Hematopoietic multipotent progenitor cell treated with erythropoietin and hydrocortisone succinate and interleukin-3 and kit ligand, for 8 days (in vitro differentiated cells): ENCODE results near the gene RTN4RL2.

Source experiments
- DNase-seq: peaks from one replicate; pipeline ENCODE4 v3.0.0-alpha.2; 2015

Gene RTN4RL2

DNA sequence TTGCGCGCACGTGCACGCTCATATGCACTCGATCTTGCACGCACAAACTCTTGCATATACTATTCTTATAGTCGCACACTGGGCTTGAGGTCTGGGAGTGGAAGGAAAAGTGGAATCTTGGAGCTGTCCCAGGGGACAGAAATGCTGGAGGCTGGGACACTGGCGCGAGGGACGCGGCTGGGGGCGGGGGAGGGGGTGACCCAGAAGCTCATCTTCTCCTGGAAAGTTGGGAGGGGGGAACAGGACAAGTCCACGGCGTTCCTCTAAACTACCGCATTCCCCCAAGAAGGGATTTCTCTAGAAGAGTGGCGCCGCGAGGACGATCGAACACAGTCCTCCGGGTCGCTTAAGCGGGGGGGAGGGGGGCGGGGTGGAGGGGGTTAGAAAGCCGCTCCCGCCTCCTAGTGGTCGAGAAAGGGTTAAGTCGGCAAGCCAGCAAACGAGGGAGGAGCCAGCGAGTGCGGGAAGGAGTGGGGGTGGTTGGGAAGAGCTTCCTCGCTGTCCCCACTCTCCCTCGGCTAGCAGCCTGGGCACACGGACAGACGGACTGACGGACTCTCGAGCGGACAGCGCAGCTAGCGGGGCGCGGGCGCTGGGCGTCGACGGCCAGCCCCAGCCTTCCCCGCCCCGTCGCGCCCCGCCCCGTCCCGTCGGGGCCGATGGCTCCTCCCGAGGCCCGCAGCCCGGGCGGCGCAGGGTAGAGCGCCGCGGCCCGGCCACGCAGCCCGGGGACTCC lies at the start of gene RTN4RL2:
RTN4RL2 (plus strand) TSS at position 507 of the 736 bp plus-strand sequence. CDS start 338 bp downstream, outside the sequence.
- peak; percentile 70 for DNase-seq

DNA sequence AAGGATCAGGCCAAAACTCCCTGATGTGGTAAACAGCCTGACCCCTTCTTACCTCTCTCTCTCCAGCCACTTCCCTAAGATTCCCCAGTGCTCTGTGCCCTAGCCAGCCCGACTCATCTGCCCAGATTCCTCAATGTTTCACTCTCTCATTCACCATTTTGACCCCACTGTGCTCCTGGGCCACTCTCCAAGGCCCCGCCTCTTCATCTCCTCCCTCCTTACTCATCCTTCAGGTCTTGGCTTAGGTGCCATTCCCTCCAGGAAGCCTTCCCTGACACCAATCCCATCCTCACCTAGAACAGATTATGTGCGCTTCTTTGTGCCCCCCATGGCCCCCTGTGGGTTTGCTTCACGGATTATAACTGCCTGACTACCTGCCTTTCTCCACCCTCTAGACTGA lies 46.6 kb upstream of the RTN4RL2 start:
- no peak for DNase-seq

DNA sequence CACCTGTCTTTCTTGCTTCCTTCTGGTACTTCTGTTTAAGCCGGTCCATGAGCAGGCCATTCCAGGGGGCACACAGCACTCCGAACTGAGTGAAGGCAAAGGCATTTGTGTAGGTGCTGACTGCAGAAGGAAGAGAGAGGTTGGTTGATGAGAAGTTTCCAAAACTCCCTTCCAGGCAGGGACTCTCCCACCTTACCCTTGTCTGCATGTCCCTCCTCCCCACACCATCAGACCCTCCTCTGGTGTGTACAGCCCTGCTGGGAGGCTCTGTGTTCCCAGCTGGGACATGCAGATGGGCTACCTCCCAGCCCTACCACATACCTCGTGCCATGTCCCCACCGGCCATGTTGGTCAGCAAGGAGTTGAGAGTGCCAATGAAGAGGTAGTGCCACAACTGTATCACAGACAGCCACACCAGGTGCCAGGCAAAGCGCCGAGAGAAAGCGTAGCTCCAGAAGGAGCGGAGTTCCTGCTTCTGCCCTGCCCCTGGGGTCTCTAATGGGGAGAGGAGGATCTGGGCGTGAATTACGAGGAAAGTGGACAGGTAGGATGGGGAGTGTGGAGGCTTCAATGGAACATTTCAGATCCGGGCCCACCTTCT lies 45.6 kb upstream of the RTN4RL2 start:
- no peak for DNase-seq

DNA sequence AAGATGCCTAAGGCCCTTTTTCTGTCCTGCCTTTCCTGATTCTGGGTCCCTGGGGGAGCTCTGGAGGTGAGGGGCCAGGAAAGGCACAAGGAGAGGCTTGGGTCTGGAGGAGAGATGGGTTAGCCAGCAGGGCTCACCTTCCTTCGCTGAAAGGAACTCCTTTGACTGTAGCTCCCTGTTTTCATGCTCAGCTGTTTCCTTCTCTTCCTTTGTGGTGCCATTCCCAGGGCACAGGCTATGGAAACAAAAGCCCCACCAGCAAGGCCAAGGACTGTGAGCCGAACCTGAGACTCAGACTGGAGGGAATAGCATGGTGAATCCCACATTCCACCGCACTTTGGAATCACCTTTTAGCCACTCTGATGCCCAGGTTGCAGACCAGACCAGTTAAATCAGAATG lies 43.9 kb upstream of the RTN4RL2 start:
- no peak for DNase-seq

DNA sequence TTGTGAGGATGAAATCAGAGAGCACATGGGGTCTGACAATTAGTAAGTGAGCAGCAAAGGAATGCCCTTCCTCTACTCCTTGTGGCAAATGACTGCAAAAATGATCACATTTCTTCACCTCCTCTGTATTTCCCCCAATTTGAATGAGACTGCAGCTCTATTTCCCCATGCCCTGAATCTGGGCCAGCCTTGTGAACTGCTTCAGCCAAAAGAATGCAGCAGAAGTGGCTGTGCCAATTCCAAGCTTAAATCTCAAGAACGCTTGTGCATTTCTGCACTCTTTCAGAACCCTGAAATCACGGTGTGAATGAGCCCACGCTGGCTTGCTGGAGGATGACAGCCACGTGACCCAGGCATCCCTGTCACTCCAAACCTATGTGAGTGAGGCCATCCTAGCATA lies 43.3 kb upstream of the RTN4RL2 start:
- no peak for DNase-seq

DNA sequence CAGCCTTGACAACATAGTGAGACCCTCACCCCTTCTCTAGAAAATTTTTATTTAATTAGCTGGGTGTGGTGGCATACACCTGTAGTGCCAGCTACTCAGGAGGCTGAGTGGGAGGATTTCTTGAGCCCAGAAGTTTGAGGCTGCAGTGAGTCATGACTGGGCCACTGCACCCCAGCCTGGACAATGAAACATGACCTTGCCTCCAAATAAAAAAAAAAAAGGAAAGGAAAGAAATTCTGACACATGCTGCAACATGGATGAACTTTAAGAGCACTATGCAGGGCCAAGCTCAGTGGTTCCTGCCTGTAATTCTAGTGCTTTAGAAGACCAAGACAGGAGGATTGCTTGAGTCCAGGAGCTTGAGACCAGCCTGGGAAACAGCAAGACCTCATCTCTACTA lies 42.2 kb upstream of the RTN4RL2 start:
- DNase-seq: no peak

DNA sequence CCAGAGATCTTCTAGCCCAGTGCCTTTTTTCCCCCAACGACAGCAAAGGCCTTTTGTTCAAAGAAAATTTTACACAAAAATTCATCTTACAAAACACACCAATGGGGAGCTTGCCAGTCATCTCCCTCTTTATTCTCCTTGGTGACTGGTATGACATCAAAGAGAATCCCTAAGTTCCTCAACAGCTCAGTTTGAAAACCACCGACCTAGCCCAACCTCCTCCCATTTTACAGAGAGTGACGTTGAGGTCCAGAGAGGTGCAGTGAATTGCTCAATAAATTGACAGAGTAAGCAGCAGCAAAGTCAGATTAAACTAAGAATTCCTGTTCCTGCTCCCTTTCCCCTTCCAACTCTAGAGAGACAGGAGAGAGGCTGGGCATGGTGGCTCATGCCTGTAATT lies 41.2 kb upstream of the RTN4RL2 start:
- no peak for DNase-seq

DNA sequence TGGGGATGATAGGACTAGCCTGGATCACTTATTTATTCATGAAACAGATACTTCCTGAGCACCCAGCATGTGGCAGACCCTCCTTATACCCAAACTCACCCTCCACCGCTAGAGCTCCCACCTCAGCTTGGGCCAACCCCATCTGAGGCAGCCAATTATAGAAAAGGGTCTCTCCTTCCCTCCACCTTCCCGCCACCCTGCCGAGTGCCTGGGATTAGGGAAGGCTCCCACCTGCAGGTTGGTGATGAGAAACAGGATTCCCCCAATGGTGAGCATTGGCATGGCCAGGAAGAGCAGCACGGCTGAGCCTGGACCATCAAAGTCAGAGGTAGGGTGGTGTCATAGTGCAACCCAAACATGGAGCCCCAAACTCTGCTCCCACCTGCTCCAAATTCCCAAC lies 39.3 kb upstream of the RTN4RL2 start:
- no peak for DNase-seq

DNA sequence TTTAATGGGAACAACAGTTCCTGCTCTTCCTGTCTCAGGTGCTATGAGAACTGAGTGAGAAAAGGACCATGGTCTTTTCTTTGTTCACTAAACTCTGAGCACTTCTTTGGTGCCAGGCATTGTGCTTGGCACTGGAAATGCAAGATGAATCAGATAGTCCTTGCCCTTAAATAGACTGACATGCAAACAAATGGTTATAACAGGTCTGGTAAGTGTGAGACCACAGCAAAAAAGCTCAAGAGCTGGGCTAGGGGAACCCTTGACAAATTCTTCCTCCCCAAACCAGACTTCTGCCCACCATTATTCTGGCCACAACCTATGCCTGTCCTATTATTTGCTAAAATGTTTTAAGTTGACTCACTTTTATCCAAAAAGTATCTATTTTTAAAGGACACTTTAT lies 38.5 kb upstream of the RTN4RL2 start:
- no peak for DNase-seq

DNA sequence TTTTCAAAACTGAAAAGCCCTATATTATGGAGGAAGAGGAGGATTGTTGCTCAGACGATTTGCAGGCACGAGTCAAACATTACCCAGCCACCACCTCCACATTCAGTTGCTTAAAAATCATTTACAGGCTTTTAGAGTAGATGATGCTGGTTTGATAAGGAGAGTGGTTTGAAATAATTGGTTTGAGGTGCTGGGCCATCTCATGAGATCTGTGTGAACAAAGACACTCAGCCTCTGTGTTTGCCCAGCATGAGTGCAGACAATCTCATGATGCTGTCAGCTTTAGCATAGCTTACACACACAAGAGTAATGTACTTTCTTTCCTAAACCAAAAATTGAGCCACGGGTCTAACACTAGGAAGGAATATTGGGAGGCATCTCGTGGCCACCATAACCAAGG lies 37.7 kb upstream of the RTN4RL2 start:
- DNase-seq: no peak

DNA sequence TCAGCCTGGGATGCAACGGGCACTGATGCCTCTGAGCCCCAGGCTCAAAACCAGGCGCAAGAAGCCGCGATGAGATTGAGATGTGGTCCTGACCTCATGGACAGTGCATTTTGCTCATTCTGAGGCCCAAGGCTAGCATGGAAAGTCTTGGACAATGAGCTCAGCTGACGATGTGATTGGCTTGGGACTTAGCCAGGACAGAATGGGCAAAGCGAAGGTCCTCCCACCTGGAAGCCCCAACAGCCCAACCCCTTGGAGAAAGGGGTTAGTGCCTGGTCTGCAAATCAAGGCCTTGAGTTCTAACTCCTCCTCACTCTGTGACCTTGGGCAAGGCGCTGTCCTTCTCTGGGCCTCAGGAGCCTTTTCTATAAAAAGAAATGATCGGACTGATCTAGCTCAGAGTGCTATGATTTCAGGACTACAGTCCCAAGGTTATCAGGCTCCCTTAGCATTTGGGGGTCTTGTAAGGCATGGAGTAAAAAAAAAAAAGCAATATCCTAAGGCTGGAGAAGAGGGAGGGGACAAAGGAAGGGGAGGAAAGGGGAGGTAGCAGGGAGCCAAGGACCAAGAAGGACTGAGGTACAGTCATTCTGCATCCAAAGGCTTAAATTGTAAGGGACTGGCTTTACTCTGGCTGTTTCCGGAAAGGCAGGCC lies 36.1 kb upstream of the RTN4RL2 start:
- no peak for DNase-seq

DNA sequence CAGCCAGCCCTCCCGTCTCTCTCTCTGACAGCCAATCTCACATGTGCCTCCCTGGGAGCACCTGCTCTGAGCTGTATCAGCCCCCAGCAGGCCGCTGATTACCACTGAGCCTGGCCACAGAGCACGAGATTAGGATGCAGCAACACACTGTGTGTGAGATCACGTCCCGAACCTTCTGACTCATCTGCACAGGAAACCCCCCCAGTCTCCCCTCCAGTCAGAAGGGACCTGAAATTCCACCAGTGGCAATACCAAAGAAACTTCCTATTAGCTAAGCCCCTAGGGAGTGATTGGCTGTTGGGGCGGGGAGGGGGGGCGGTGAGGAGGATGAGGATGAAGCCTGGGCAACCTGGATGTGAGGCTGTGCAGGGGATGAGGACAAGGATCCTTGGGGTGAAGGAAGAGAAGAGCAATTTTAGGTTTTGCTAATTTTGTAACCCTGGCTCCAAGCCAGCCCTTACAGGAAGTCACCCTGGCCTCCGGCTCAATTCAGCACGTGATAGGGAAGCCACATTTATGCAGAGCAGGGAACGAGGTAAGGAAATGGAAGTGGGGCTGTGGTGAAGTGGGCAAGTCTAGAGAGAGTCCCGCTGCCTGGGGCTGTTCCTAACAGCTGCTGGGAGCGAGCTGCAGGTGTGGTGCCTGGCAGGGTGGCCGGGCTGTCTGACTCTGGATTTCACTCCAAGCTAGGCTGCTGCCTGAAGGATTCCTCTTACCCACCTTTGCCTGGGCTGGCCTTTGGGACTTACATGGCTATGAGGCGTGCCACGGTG lies 35.4 kb upstream of the RTN4RL2 start:
- DNase-seq: peak; percentile 99

DNA sequence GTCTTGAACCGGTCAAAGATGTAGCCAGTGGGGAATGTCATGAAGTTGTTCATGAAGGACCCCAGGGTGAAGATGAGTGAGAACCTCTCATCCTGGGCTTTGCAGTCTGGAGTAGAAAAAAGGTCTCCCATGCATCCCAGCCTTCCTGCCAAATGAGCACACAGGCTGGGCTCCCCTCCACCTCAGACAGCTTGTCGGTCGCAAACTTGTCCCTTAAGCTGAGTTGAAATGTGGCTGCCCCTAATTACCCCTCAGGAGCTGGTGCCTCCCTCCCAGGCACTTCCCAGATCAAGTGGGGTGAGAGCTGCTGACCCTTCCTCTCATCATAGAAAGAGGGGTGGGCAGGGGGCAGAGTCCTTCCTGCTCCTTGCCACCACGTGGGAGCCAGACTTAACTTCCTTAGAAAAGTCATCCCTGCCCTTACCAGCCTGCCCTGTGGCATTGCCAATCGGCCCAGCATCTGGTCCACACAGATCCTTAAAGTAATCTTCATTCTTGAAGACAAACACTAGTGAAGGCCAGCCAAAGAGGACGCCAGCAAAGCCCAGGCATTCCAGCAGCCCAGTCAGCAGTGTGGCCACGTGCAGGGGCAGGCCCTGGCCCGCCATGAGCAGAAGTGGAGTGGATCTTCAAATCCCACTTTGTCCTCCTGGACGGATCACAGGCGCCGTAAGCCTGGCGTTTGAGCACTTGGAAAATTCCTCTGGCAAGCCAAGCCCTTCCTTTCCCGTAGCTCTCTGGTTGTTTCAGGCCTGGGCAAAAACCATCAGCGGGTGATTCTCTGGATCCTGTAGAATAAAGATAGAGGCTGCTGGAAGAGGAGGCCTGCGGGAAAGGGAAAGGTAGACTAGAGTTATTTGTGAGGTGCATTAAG lies 34.5 kb upstream of the RTN4RL2 start:
- peak; percentile 43 for DNase-seq

DNA sequence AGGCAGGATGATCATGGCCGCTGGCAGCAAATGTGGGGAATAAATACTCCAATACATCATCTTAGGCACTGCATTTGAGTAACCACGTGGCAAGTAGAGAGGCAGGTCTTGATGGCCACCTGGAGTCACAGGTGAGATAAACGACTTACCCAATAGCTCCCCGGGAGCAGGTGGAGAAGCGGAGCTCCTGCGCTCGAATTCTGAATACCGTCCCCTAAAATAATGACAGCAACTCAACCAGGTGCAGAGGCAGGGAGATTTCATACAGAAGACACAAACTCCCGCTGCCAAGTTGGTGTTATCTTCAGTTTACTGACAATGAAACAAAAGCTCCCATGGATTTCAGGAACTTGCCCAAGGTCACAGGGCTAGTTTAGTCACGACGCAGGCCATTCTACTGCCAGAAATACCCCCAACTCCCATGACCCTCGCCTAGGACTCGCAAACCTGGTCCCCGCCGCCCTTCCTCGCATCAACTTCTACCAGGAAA lies 33.8 kb upstream of the RTN4RL2 start:
- DNase-seq: peak; percentile 68

DNA sequence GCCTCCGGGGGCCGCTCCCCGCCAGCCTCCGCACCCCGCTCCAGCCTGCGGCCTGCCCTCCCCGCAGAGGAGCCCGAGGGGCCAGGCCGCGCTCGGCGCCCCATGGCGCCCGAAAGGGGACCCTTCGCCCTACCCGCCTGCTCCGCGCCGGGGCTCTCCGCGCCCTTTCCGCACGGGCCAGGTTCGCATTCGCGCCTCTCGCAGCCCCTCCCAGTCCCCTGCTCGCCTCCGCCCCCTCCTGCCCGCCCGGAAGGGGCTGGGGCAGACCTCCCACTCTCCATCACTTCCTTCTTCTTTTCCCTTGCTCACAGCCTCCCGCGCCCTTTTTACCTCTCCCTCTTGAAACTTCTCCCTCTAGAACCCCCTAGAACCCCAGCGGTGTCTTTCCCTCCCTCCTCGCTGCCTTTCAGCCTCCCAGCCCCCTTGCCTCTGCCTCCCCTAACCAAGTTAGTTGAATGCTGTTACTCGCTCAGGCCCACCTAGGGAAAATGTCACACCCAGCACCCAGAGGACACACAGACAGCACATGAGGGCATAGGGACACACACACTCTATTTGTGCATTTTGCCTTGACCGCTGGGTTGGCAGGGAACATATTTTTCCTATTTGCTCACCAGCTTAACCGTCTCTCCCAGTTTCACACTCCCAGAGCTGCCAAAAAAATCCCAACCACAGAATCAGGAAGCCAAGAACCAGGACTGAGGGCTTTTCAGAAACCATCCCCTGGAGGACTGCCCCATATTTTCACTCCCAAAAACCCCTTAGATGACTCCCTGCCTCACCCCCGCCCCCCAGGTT lies 33.2 kb upstream of the RTN4RL2 start, which contains the start of gene SLC43A3:
SLC43A3 (minus strand) TSS at position 193 of the 798 bp plus-strand sequence. CDS start 949 bp downstream, outside the sequence.
- peak; percentile 88 for DNase-seq

DNA sequence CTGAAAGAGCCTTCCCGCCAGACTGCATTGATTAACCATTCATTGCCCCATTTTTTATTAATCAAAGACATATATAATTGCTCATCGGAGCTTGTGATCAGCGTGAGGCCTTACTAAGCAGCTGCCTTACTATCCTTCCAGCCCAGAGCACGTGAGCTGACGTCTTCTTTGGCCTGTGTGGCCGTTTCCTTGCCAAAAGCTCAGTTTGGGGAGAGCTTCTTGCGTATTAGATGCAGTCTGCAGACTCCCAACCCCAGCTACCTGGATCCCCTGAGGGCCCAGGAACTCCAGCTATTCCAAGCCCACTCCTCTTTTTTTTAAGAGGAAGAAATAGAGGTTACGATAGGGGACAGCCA lies 32.6 kb upstream of the RTN4RL2 start:
- DNase-seq: no peak

DNA sequence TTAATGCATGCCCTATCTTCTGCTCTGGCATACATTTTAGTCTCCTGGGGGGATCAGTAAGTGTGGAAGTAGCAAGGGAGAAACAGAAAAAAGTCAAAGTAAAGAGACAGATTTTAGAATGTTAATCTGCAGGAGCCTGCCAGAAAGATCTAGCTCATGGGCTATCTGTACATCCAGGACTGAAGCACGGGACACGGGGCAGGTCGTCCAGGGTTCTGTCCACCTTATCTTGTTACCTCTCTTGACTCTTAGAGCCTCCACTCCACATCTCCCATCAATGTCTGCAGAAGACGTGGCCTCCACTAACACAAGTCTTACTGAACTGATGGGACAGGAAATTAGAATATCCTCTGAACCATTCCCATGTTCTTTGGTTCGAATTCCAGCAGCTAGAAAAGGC lies 31.7 kb upstream of the RTN4RL2 start:
- no peak for DNase-seq

DNA sequence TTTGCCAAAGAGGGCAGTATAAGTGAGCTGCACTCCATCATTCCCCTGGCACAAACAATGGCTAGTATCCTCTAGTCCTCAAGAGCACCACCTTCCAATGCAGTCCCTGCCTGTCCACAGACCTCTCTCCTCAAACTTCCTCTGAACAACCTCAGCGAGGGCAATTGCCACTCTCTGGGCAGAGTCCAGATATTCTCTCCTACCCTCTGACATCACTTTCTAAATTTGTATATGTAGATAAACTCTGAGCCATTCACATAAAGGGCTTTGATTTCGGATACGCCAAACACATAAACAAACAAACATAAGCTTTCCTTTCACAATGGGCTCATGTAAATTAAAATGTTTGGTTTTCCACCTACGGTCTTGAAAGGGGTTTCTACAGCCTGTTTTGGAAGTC lies 30.4 kb upstream of the RTN4RL2 start:
- DNase-seq: no peak

DNA sequence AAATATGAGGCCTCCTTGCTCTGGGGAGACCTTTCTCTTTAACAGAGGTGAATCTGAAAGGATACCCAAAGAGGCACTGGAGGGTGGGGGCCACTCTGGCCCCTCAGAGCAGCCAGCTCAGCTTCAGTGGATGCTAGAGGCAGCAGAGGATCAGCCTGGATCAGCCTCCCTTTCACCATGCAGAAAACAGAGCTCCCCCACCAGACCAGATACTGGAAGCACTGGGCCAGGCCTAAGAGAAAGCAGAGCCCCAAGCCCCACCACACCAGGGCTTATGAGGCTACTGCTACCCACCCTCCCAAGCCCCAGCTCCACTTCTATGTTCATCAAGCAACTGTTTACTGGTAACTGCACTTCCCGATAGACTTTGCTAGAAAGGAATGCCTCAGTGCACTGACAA lies 29.4 kb upstream of the RTN4RL2 start:
- peak; percentile 58 for DNase-seq

DNA sequence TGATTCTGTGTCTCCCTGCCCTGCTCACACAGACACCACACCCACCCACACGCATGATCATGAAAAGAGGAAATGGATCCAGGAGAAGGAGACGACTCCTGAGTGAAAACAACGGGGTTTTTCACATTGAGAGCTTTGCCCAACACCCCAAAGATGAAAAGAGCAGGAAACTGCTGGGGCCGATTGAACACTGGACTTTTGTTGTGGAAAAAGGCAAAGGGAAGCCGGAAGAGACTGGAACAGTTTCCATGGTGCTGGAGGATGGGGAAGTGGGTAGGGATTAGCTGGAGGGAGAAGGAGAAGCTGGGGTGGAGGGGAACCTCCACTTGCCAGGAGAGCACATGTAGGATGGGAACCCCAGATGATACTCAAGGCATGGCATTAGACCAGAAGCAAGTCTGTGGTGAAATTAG lies 28.2 kb upstream of the RTN4RL2 start:
- no peak for DNase-seq

DNA sequence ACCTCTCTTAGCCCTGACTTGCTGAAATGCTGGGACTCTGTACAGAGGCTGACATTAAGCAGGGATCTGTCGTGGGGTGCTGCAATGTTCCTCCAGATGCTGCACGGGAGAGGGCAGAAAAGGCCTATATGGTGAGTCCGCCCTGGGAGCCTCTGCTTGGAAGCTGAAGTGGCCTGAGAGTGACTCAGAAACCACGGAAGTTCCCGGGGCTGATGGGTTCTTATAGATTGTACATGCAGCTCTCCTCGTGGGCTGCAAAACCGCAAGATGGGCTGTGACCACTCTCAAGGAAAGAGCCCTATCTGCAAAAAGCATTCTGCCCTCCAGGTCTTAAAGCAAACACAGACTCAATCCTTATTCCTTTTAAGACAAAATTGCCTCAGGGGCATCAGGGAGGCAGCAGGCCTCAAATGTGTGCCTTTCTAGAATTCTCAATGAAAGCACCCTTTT lies 27.6 kb upstream of the RTN4RL2 start:
- peak; percentile 96 for DNase-seq
